K562 (cell line): ENCODE data around the gene PLK1. TPM values are rescaled to one million over a fixed set of nuclear protein-coding genes. Genes with fewer than 3 reads are reported as not detected.

ENCODE experiments used
- ARID1B ChIP-seq: fragments of 450-650 bp; IDR thresholded peaks from 2 replicates; pipeline ENCODE4 v1.6.1; 2016; ENCODE audit warnings: antibody characterized with exemption, mild to moderate bottlenecking, inconsistent platforms
- C11orf30 ChIP-seq: fragments of 450-650 bp; IDR thresholded peaks from 2 replicates; pipeline ENCODE4 v1.6.1; 2016; ENCODE audit warnings: low read depth, mild to moderate bottlenecking
- CBFA2T3 ChIP-seq: fragments of 450-650 bp; IDR thresholded peaks from 2 replicates; pipeline ENCODE4 v1.6.1; 2017
- CREB3 ChIP-seq: fragments of 450-650 bp; conservative IDR thresholded peaks from 2 replicates; pipeline ENCODE4 v1.6.1; 2016; ENCODE audit warnings: missing genetic modification characterization, low read depth, mild to moderate bottlenecking, missing compliant biosample characterization, moderate library complexity
- DNMT1 ChIP-seq: fragments of 450-650 bp; IDR thresholded peaks from 2 replicates; pipeline ENCODE4 v1.6.1; 2016; ENCODE audit warnings: antibody characterized with exemption, mild to moderate bottlenecking
- EP300 ChIP-seq: IDR thresholded peaks from 2 replicates; pipeline ENCODE4 v1.6.1; 2012; ENCODE audit warnings: low read length, improper control_type of control experiment
- ETS2 ChIP-seq: IDR thresholded peaks from 2 replicates; pipeline ENCODE4 v1.6.1; 2016; ENCODE audit warnings: borderline replicate concordance, missing genetic modification characterization, mild to moderate bottlenecking, moderate library complexity, missing compliant biosample characterization; ENCODE audit not compliant: poor library complexity, severe bottlenecking
- FUS ChIP-seq: fragments of 200-400 bp; formaldehyde crosslinking; optimal IDR thresholded peaks from 2 replicates; pipeline ENCODE3; 2017; ENCODE audit warnings: low read depth, low read length
- GTF2A2 ChIP-seq: IDR thresholded peaks from 2 replicates; pipeline ENCODE4 v1.6.1; 2016; ENCODE audit warnings: mild to moderate bottlenecking, missing genetic modification characterization, missing compliant biosample characterization
- GTF3C2 ChIP-seq: IDR thresholded peaks from 3 replicates; pipeline ENCODE4 v1.6.1; 2011; ENCODE audit warnings: borderline replicate concordance, mild to moderate bottlenecking, moderate library complexity; ENCODE audit not compliant: insufficient read length; ENCODE audit errors: extremely low read depth
- HCFC1 ChIP-seq: IDR thresholded peaks from 2 replicates; pipeline ENCODE4 v1.6.1; 2012; ENCODE audit warnings: low read depth, low read length, improper control_type of control experiment
- HINFP ChIP-seq: fragments of 450-650 bp; conservative IDR thresholded peaks from 2 replicates; pipeline ENCODE4 v1.6.1; 2016; ENCODE audit warnings: missing genetic modification characterization, low read depth, mild to moderate bottlenecking, control low read depth, missing compliant biosample characterization
- JUNB ChIP-seq: fragments of 450-650 bp; formaldehyde crosslinking; conservative IDR thresholded peaks from 2 replicates; pipeline ENCODE4 v1.4.0; 2020; ENCODE audit warnings: mild to moderate bottlenecking
- MLLT1 ChIP-seq, 2 experiments: fragments of 450-650 bp; IDR thresholded peaks; 2 replicates each; pipeline ENCODE4 v1.6.1; 2016
- TAF7 ChIP-seq: fragments of 450-650 bp; IDR thresholded peaks from 2 replicates; pipeline ENCODE4 v1.6.1; 2016; ENCODE audit warnings: missing genetic modification characterization, missing compliant biosample characterization
- UBTF ChIP-seq, 2 experiments: IDR thresholded peaks; 2 replicates each; pipeline ENCODE4 v1.6.1; 2012; ENCODE audit warnings: improper control_type of control experiment in 2 of 2, low read depth in 2 of 2, low read length in 2 of 2, borderline replicate concordance in 1 of 2
- WHSC1 ChIP-seq: IDR thresholded peaks from one replicate; pipeline ENCODE4 v1.6.1; 2012; ENCODE audit warnings: low read length, control low read depth, inconsistent platforms
- ZFP30 ChIP-seq: fragments of 250-450 bp; sonication (Bioruptor Pico); IDR thresholded peaks from 2 replicates; pipeline ENCODE4 v1.8.0; 2022; ENCODE audit warnings: moderate library complexity, mild to moderate bottlenecking, inconsistent platforms, borderline replicate concordance
- ZNF644 ChIP-seq: fragments of 200-800 bp; sonication (Bioruptor generic); IDR thresholded peaks from 2 replicates; pipeline ENCODE4 v1.6.1; 2016; ENCODE audit warnings: low read depth, missing genetic modification characterization, missing compliant biosample characterization
- polyA plus RNA-seq, 8 experiments: library from polyadenylated mRNA; depleted of rRNA in 4 of 8; stranded (reverse) in 5 of 8; unstranded in 3 of 8; fragments of >200 nt; fragmentation: Nextera tagmentation in 2 of 8; fragmentation: Illumina TruSeq in 1 of 8; extraction: Ambion mirVana in 2 of 8; extraction: Trizol in 1 of 8; gene quantifications; 2 replicates each; pipeline versions ENCODE4 v1.2.1 to v1.2.3, GENCODE V29; 2011 to 2014; ENCODE audit warnings: inconsistent platforms in 1 of 8, missing spikeins in 1 of 8
- total RNA-seq, 7 experiments: library from RNA; depleted of rRNA in 6 of 7; stranded (reverse); fragments of >200 nt in 6 of 7; fragmentation: Illumina TruSeq in 2 of 7; extraction: Trizol in 2 of 7; gene quantifications; 2 replicates each; pipeline versions ENCODE4 v1.2.1 to v1.2.3, GENCODE V29; 2011 to 2021; ENCODE audit warnings: low replicate concordance in 1 of 7

PLK1 gene
- total and polyA plus RNA-seq, 9 of the 15 experiments (the other 6 are each of a cell fraction or from before 2014, with no cell fraction given) = 13.6 to 212 (median 45.5) TPM

- TF ChIP-seq FUS (no peak), ARID1B (peak; percentile 96), UBTF (IDR thresholded peaks at IDR 0.05; ENCODE audit: borderline replicate concordance in 1 of 2, low read depth in 2 of 2, low read length in 2 of 2) (no peak), GTF3C2 (no peak), EP300 (peak; percentile 88), CBFA2T3 (peak; percentile 97), ZNF644 (tag) (no peak), MLLT1 (IDR thresholded peaks at IDR 0.05) (no peak), HINFP (tag) (no peak), WHSC1 (no peak), C11orf30 (no peak), HCFC1 (no peak), ZFP30 (CRISPR knock-in tag) (no peak), CREB3 (tag) (no peak), JUNB (no peak), DNMT1 (no peak), GTF2A2 (tag) (no peak), ETS2 (no peak), TAF7 (tag) (no peak)
Observed at GRCh38 chr16:23667355-23667659, 11.4 kb upstream of the PLK1 start (continued).
